Mammary epithelial cell (primary cell): Measurements from ENCODE around the gene CEP112.

ENCODE experiments used
- EZH2 ChIP-seq: IDR thresholded peaks from 2 replicates; pipeline ENCODE4 v1.6.1; 2012; ENCODE audit warnings: low read length, inconsistent platforms, borderline replicate concordance
- TF ChIP-seq, protein P1 (sequence below), 2 donors: IDR thresholded peaks in 1 of 2; conservative IDR thresholded peaks in 1 of 2; 2 replicates each; pipeline ENCODE4 v1.5.1; 2011 to 2012; ENCODE audit warnings: inconsistent platforms in 2 of 2, low read length in 2 of 2, mild to moderate bottlenecking in 2 of 2, control low read depth in 1 of 2, low read depth in 1 of 2; ENCODE audit not compliant: insufficient read depth in 1 of 2; ENCODE audit errors: extremely low read depth in 1 of 2

DNA sequence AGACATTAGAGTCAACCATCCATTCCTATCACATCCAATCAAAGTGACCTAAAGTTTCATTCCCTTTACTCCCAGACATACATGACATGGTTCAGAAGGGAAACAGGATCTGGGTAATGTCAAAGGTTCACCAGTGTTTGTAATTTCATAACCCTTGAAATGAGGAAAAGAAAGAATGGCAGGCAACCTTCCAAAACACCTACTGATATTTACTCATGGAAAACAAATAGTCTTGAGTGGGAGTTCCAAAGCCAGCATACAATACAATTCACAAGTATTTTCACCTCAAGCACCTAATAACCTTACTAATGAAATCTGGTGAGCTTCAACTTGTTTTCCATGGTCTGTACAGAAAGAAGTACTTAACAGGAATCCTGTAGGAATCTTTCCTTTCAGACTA, 557.9 kb downstream of the CEP112 start:
- no peak for TF ChIP-seq EZH2
- TF ChIP-seq, protein P1, sequence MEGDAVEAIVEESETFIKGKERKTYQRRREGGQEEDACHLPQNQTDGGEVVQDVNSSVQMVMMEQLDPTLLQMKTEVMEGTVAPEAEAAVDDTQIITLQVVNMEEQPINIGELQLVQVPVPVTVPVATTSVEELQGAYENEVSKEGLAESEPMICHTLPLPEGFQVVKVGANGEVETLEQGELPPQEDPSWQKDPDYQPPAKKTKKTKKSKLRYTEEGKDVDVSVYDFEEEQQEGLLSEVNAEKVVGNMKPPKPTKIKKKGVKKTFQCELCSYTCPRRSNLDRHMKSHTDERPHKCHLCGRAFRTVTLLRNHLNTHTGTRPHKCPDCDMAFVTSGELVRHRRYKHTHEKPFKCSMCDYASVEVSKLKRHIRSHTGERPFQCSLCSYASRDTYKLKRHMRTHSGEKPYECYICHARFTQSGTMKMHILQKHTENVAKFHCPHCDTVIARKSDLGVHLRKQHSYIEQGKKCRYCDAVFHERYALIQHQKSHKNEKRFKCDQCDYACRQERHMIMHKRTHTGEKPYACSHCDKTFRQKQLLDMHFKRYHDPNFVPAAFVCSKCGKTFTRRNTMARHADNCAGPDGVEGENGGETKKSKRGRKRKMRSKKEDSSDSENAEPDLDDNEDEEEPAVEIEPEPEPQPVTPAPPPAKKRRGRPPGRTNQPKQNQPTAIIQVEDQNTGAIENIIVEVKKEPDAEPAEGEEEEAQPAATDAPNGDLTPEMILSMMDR (conservative IDR thresholded peaks at IDR 0.05 in 1 of 2, IDR thresholded peaks at IDR 0.05 in 1 of 2; ENCODE audit: extremely low read depth in 1 of 2, insufficient read depth in 1 of 2, low read depth in 1 of 2, low read length in 2 of 2), result no peak
